ENCODE data around the gene FOXN1. TPM values are rescaled to one million over a fixed set of nuclear protein-coding genes. Genes with fewer than 3 reads are reported as not detected.

The FOXN1 gene
- total RNA-seq, 2 donors from 2014 or later: 0.52 TPM; not detected in 1

DNA sequence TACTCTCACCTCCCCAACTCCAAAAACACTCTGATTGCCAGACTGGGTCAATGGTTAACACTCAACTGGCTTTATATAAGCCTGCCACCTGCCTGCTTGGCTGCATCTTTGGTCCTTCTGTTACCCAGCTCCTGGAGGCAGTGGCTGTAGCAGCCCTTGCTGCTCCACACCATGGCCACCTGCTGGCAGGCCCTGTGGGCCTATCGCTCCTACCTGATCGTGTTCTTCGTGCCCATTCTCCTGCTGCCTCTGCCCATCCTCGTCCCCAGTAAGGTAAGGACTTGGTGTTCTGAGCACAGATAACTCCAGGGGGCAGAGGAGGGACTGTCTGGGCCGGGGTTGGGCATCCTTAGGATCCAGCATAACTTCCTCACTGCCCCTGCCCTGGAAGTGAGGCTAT is 32.6 kb upstream of the FOXN1 start, which contains the start of gene SLC13A2:
Gene SLC13A2, plus strand, starts transcription at position 103 of the 400 bp plus-strand sequence. Its CDS starts 69 bp downstream, at position 172.
- WGBS, 2 donors: 70 to 84% methylated on average over 5 of the region's 5 CpGs
- H3K4me3 ChIP-seq: no peak within 1 kb of the TSS
- peak; percentile 64 for ATAC-seq

GRCh38 chr17:28474111-28474531 is 32.0 kb upstream of the FOXN1 start:
- ATAC-seq (no peak), DNase-seq (no peak)
- Histone ChIP-seq H3K9me3 (no peaks in the 10 kb centered on the region), H3K27ac (no peak overlapping the region), H3K4me1 (peaks cover 8% of the 10 kb centered on the region), H3K4me3 (no peak overlapping the region), H3K27me3 (no peaks in the 10 kb centered on the region), H3K36me3 (replicated peaks in 1 of 2; ENCODE audit: insufficient read depth in 1 of 2, low read depth in 2 of 2) (no peaks in the 10 kb centered on the region)
- 87 to 89% methylated on average over 7 of the region's 7 CpGs for WGBS, 2 donors
- TF ChIP-seq, protein P1, sequence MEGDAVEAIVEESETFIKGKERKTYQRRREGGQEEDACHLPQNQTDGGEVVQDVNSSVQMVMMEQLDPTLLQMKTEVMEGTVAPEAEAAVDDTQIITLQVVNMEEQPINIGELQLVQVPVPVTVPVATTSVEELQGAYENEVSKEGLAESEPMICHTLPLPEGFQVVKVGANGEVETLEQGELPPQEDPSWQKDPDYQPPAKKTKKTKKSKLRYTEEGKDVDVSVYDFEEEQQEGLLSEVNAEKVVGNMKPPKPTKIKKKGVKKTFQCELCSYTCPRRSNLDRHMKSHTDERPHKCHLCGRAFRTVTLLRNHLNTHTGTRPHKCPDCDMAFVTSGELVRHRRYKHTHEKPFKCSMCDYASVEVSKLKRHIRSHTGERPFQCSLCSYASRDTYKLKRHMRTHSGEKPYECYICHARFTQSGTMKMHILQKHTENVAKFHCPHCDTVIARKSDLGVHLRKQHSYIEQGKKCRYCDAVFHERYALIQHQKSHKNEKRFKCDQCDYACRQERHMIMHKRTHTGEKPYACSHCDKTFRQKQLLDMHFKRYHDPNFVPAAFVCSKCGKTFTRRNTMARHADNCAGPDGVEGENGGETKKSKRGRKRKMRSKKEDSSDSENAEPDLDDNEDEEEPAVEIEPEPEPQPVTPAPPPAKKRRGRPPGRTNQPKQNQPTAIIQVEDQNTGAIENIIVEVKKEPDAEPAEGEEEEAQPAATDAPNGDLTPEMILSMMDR (IDR thresholded peaks at IDR 0.05): no peak
- TF ChIP-seq POLR2A (IDR thresholded peaks at IDR 0.05): no peak
- intact Hi-C loops (cut with DNase I): no loop called here

More for the DNA sequence above, 32.6 kb upstream of the FOXN1 start, which contains the start of gene SLC13A2:
- Histone ChIP-seq H3K9me3 (no peaks in the 10 kb centered on the region), H3K27ac (no peak within 1 kb of the TSS), H3K36me3 (replicated peaks in 1 of 2; ENCODE audit: insufficient read depth in 1 of 2, low read depth in 2 of 2) (no peaks in the 10 kb centered on the region), H3K27me3 (no peaks in the 10 kb centered on the region), H3K4me1 (peaks cover 8% of the 10 kb centered on the region)
- peak in 3 of 4 donors; percentile 13 to 47 (median 44) for DNase-seq
- TF ChIP-seq POLR2A (IDR thresholded peaks at IDR 0.05): no peak
- TF ChIP-seq, protein P1 (IDR thresholded peaks at IDR 0.05): peak in 3 of 7 experiments; percentile 11 to 35 (median 17)
- intact Hi-C loops (cut with DNase I): no loop called here

DNA sequence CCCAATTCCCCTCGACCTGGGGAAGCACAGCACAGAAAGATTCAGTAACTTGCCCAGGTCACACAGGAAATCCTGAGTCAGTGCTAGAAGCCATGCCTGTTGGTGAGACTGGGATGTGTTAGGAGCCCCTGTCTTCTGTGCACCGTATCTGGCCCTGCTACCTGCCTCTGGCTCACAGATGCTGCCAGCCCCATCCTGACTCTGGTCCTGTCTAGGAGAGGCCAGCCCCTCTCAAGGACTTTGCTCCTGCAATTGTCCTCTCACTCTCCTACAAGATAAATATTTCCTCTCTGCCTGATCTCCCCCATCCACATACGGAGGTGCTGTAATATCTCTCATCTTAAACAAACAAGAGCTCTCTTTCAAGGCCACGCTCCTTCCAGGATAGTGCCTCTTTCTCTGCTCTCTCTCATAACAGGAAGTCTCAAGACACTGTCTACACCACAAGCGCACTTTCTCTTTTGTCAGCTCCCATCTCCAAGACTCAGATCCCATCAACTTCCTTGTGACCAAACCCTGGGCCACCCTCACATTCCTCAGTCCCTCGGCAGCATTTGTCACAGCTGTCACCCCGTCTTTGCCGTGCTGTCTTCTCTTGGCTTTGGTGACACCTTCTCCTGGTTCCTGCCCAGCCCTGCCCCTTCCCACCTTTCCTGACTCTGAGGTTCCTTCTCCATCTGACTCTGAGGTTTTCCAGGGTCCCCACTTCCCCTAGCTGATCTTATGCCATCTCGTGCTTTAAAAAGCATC is 30.8 kb upstream of the FOXN1 start:
- intact Hi-C loops (cut with DNase I): no loop called here

DNA sequence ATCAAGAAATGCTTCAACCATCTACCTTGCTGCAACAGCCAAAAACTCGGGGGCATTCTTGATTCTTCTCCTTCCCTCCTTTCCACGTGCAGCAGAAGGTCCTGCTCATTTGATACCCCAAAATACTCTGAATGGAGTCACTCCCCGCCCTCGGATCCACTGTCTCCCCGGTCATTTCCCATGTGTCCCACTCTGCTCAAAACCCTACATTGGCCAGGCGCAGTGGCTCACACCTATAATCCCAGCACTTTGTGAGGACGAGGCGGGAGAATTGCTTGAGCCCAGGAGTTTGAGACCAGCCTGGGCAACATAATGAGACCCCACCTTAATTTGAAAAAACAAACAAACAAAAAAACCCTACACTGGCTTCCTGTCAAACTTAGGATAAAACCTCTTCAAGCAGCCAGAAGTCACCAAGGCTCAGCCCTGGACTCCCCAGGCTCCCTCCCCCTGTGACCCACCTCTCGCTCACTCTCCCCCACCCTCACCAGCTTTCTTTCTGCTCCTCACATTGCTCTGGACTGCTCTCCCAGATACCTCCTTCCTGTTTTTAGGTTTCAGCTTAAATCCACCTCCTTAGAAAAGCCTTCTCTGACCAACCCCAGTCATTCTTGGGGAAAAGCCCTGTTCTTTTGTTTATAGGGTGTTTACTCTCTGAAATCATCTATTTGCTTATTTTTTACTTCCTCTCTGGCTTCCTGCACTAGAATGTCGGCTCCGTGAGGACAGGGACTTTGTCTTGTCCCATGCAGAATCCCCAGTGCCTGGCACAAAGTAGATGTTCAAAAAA is 29.9 kb upstream of the FOXN1 start:
- Histone ChIP-seq H3K27me3 (no peaks in the 10 kb centered on the region), H3K27ac (no peak overlapping the region), H3K4me1 (peaks cover 7% of the 10 kb centered on the region), H3K36me3 (replicated peaks in 1 of 2; ENCODE audit: insufficient read depth in 1 of 2, low read depth in 2 of 2) (no peaks in the 10 kb centered on the region), H3K9me3 (no peaks in the 10 kb centered on the region), H3K4me3 (no peak overlapping the region)
- DNase-seq: no peak
- WGBS, 2 donors: 81 to 88% methylated on average over 11 of the region's 11 CpGs
- TF ChIP-seq, protein P1 (IDR thresholded peaks at IDR 0.05): no peak
- TF ChIP-seq POLR2A (IDR thresholded peaks at IDR 0.05): no peak
- ATAC-seq: no peak
- intact Hi-C loops (cut with DNase I): no loop called here

More for the DNA sequence above, 30.8 kb upstream of the FOXN1 start:
- no peak for TF ChIP-seq POLR2A (IDR thresholded peaks at IDR 0.05)
- TF ChIP-seq, protein P1 (IDR thresholded peaks at IDR 0.05): no peak
- Histone ChIP-seq H3K4me3 (no peak overlapping the region), H3K27ac (no peak overlapping the region), H3K4me1 (peaks cover 8% of the 10 kb centered on the region), H3K36me3 (replicated peaks in 1 of 2; ENCODE audit: insufficient read depth in 1 of 2, low read depth in 2 of 2) (no peaks in the 10 kb centered on the region), H3K27me3 (no peaks in the 10 kb centered on the region), H3K9me3 (no peaks in the 10 kb centered on the region)
- DNase-seq (no peak), ATAC-seq (no peak)
- 45 to 47% methylated on average over 8 to 9 of the region's 9 CpGs for WGBS, 2 donors

Measured in body of pancreas (tissue), 4 donors.